GM10266 (cell line): ENCODE results near the gene AQP6.

Experiments
- DNase-seq: peaks from one replicate; pipeline ENCODE4 v3.0.0; 2012; ENCODE audit errors: extremely low spot score
- CTCF ChIP-seq: IDR thresholded peaks from 2 replicates; pipeline ENCODE4 v1.5.1; 2012; ENCODE audit warnings: mild to moderate bottlenecking, low read depth; ENCODE audit not compliant: control insufficient read depth, insufficient read depth; ENCODE audit errors: missing control alignments

The AQP6 gene

GRCh38 chr12:49961111-49961922 lies 11.4 kb upstream of the AQP6 start, which contains the start of gene AQP5:
Gene AQP5, plus strand, starts transcription at chr12:49961872. Its CDS starts 146 bp downstream, at chr12:49962018.
- peak; percentile 34 for DNase-seq

DNA sequence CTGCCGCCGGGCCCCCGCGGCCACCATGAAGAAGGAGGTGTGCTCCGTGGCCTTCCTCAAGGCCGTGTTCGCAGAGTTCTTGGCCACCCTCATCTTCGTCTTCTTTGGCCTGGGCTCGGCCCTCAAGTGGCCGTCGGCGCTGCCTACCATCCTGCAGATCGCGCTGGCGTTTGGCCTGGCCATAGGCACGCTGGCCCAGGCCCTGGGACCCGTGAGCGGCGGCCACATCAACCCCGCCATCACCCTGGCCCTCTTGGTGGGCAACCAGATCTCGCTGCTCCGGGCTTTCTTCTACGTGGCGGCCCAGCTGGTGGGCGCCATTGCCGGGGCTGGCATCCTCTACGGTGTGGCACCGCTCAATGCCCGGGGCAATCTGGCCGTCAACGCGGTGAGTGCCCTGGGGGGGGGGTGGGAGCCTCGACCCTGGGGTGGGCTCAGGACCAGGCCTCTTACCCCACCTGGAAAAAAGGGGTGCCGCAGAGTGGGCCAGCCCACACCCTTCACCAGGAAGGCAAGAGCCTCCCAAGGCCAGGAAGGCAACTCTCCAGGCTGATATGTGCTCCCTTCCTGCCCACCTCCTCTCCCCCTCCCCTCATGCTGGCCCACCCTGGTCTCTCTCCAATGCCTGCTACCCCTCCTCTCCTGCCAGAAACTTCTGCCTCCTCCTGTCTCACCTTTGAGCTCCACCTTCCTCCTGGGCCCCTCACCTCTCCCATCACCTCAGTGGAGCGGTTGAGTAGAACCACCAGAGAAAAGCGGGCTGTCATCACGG lies 10.6 kb upstream of the AQP6 start:
- TF ChIP-seq CTCF = no peak

More at GRCh38 chr12:49961111-49961922, 11.4 kb upstream of the AQP6 start, which contains the start of gene AQP5:
- TF ChIP-seq CTCF = no peak

GRCh38 chr12:49962861-49963765 lies 9.6 kb upstream of the AQP6 start:
- no peak for DNase-seq
- TF ChIP-seq CTCF = no peak

More for the DNA sequence above, 10.6 kb upstream of the AQP6 start:
- DNase-seq = peak; percentile 36

DNA sequence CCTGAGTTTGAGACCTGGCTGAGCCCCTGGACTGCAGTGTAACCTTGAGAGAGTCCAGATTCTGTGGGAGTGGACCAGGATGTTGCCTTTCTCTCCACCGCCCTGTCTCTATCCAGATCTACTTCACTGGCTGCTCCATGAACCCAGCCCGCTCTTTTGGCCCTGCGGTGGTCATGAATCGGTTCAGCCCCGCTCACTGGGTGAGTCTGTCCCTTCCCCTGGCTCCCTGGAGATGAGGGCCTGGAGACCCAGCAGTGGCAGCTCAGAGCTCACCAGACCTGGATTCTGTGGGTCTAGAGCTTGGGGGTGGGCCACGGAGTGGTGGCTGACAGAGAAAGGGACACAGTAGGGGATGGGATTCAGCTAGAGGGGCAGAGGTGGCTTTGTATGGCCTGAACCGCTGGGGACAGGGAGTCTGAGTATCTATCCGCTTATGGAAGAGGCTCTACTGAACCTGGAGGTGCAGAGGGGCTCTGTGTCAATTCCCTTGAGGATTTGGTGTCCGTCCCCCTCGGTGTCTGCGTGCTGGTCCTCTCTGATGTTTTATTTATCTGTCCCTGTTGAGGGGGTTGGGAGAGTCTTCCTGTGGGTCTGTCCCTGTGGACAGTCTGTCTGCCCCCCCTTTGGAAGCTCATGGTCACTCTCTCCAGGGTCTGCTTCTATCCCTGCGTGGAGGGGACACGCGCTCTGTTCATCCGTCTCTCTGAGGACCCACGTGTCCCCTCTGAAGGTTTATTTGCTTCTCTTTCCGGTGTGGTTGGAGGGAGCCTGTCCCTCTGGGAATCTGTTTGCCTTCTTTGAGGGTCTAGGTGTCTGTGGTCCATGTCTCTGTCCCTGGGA lies 8.6 kb upstream of the AQP6 start:
- TF ChIP-seq CTCF = no peak
- no peak for DNase-seq

DNA sequence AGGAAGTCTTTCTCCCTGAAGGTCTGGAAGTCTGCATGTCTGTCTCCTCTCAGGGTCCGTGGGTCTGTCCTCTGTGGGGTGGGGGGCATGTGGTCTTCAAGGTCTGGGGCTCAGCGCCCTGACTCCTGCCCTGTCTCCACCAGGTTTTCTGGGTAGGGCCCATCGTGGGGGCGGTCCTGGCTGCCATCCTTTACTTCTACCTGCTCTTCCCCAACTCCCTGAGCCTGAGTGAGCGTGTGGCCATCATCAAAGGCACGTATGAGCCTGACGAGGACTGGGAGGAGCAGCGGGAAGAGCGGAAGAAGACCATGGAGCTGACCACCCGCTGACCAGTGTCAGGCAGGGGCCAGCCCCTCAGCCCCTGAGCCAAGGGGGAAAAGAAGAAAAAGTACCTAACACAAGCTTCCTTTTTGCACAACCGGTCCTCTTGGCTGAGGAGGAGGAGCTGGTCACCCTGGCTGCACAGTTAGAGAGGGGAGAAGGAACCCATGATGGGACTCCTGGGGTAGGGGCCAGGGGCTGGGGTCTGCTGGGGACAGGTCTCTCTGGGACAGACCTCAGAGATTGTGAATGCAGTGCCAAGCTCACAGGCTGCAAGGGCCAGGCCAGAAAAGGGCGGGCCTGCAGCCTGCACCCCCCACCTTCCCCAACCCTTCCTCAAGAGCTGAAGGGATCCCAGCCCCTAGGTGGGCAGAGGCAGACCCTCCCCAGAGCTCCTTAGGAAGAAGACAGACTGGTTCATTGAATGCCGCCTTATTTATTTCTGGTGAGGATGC lies 7.7 kb upstream of the AQP6 start:
- no peak for DNase-seq
- no peak for TF ChIP-seq CTCF

DNA sequence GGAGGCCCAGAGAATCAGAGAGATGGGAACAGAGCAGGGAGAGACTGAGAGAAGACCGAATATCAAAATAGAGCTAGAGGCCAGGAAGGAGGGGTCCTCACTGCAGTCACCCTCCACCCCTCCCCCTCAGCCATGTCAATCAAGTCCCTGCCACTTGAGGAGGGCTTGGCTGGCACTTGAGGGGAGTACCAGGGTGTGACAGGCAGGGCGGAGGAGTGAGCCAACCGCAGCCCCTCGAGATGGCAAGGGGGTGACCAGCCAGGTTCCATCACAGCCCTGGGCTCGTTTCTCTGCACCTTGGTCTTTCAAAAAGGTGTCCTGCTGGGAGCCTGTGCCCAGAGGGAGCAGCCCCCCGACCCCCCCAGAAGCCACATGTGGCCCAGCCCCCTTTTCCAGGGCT lies 6.9 kb upstream of the AQP6 start:
- TF ChIP-seq CTCF = no peak
- no peak for DNase-seq
